ENCODE measurements around the gene KLHDC1.

DNA sequence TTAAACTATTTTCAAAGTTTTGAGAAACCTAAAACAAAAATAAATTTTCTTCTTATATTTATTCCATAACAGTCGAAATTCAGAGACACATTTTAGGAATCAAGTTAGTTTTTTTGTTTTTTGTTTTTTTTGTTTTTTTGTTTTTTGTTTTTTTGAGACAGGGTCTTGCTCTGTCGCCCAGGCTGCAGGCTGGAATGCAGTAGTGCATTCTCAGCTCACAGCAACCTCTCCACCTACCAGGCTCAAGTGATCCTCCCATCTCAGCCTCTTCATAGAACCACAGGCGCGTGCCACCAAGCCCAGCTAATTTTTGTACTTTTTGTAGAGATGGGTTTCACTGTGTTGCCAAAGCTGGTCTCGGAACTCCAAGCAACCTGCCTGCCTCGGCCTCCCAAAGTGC, 39.4 kb upstream of the KLHDC1 start:
- TF ChIP-seq, protein P1, sequence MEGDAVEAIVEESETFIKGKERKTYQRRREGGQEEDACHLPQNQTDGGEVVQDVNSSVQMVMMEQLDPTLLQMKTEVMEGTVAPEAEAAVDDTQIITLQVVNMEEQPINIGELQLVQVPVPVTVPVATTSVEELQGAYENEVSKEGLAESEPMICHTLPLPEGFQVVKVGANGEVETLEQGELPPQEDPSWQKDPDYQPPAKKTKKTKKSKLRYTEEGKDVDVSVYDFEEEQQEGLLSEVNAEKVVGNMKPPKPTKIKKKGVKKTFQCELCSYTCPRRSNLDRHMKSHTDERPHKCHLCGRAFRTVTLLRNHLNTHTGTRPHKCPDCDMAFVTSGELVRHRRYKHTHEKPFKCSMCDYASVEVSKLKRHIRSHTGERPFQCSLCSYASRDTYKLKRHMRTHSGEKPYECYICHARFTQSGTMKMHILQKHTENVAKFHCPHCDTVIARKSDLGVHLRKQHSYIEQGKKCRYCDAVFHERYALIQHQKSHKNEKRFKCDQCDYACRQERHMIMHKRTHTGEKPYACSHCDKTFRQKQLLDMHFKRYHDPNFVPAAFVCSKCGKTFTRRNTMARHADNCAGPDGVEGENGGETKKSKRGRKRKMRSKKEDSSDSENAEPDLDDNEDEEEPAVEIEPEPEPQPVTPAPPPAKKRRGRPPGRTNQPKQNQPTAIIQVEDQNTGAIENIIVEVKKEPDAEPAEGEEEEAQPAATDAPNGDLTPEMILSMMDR (IDR thresholded peaks at IDR 0.05), result no peak
- TF ChIP-seq POLR2AphosphoS5 (IDR thresholded peaks at IDR 0.05) (no peak), POLR2A (IDR thresholded peaks at IDR 0.05) (no peak), EP300 (IDR thresholded peaks at IDR 0.05) (no peak)

All from suprapubic skin (tissue), 4 donors.